SK-N-SH treated with all-trans-retinoic acid at 6 μM for 48 hours (cell line): ENCODE results near the gene C1orf141.

ENCODE experiments used
- GLIS3 ChIP-seq: fragments of 250-450 bp; sonication (Bioruptor Pico); IDR thresholded peaks from 2 replicates; pipeline ENCODE4 v1.5.0; 2020; ENCODE audit warnings: mild to moderate bottlenecking, moderate library complexity
- ZNF565 ChIP-seq: fragments of 450-650 bp; formaldehyde crosslinking; conservative IDR thresholded peaks from 2 replicates; pipeline ENCODE4 v1.5.0; 2020; ENCODE audit warnings: low read depth, mild to moderate bottlenecking, moderate library complexity
- TF ChIP-seq, protein P1 (sequence below): fragments of 250-450 bp; sonication (Bioruptor Pico); IDR thresholded peaks from 2 replicates; pipeline ENCODE4 v1.8.0; 2020; ENCODE audit warnings: mild to moderate bottlenecking, moderate library complexity, borderline replicate concordance

DNA sequence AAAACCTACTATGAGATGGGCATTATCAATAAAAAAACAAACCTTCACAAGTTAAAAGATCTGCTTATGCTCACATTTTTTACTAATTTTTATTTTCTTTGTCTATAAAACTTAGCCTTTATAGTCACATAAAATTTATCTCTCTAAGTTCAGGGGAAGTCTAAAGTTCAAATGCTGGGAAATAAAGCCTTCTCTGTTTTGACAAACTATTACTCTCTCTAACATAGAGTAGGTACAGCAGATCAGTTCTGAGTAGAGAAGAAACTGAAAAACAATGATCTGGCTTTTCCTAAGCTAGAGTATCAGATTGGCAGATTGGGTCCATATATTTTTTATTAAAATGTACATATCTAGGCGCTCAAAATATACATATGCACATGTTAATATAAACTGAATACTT is 31.2 kb downstream of the C1orf141 start:
- TF ChIP-seq ZNF565 (CRISPR knock-in tag) (no peak), GLIS3 (no peak)
- TF ChIP-seq, protein P1, sequence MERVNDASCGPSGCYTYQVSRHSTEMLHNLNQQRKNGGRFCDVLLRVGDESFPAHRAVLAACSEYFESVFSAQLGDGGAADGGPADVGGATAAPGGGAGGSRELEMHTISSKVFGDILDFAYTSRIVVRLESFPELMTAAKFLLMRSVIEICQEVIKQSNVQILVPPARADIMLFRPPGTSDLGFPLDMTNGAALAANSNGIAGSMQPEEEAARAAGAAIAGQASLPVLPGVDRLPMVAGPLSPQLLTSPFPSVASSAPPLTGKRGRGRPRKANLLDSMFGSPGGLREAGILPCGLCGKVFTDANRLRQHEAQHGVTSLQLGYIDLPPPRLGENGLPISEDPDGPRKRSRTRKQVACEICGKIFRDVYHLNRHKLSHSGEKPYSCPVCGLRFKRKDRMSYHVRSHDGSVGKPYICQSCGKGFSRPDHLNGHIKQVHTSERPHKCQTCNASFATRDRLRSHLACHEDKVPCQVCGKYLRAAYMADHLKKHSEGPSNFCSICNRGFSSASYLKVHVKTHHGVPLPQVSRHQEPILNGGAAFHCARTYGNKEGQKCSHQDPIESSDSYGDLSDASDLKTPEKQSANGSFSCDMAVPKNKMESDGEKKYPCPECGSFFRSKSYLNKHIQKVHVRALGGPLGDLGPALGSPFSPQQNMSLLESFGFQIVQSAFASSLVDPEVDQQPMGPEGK, result no peak
